Suppressor macrophage (primary cell): ENCODE measurements around the gene LDHD.
A peak's percentile ranks its signal among the peaks of the same experiment; 100 is the strongest.

ENCODE experiments used
- DNase-seq, 4 experiments: peaks; one replicate each; pipeline ENCODE4 v3.0.0-alpha.2; 2020 to 2022

Gene LDHD

DNA sequence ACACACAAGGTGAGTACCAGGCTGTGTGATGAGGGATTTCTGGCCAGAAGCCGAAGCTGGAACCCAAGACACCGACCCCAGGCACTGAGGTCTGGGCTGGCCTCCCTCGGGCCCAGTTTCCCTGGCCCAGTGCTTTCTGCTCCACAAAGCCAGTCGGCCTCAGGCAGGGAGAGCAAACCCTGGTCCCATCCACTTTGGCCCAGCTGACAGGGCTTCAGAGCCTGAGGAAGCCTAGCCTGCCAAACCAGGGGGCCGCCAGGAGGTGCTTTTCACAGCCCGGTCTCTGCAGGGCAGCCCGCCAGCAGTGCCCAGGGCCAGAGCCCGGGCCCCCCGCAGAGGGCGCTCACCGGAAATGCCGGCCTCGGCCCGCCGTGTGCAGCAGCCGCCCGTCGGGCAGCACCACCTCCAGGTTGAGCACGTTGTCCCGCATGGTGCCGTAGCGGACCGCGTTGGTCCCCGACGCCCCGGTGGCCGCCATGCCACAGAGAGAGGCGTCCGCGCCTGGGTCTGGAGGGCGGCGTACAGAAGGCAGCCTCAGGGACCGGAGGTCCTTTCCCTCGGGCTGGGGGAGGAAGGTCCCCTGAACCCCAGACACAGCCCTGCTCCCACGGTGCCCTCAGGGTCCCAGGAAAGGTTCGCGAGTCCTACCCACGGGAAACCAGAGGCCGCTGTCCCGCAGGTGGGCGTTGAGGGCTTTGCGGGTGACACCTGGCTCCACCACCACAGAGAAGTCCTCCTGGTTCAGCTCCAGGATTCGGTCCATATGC, 2.2 kb downstream of the LDHD start:
- no peak for DNase-seq

GRCh38 chr16:75113541-75114121, 2.9 kb downstream of the LDHD start:
- DNase-seq, result no peak

- DNase-seq, result no peak
These were observed 3.7 kb downstream of the LDHD start for GRCh38 chr16:75112734-75113491.

- DNase-seq, result peak; percentile 49 to 77 (median 66)
These were observed 4.4 kb downstream of the LDHD start for GRCh38 chr16:75111961-75112733.

- DNase-seq, result no peak
These were observed 5.1 kb downstream of the LDHD start for GRCh38 chr16:75111514-75111940.

GRCh38 chr16:75110637-75111513, 5.7 kb downstream of the LDHD start:
- peak; percentile 94 to 96 (median 95) for DNase-seq

DNA sequence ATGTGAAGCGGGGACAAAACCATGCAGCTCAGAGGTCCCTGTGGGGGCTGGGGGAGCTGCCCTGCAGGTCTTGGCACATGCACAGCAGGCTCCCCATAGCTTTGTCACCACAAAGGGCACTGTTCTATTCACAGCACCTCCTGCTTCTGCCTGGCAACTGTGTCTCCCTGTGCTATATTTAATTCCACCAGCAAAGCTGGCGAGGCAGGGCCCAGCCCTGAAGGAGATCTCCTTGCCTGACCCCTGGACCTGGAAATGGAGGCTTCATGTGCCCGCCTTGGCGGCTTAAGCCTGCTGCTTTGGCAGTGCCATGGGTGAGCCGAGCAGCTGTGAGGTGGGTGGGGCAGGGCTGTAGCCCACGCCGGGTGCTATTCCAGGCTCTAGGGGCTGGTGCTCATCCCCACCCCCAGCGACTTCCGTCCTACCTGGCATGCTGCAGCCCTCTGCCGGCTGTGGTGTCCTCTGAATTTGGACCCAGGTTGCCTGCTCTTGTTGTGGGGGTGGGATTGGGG, 6.8 kb downstream of the LDHD start:
- peak in 2 of 4 experiments; percentile 25 to 28 for DNase-seq

DNA sequence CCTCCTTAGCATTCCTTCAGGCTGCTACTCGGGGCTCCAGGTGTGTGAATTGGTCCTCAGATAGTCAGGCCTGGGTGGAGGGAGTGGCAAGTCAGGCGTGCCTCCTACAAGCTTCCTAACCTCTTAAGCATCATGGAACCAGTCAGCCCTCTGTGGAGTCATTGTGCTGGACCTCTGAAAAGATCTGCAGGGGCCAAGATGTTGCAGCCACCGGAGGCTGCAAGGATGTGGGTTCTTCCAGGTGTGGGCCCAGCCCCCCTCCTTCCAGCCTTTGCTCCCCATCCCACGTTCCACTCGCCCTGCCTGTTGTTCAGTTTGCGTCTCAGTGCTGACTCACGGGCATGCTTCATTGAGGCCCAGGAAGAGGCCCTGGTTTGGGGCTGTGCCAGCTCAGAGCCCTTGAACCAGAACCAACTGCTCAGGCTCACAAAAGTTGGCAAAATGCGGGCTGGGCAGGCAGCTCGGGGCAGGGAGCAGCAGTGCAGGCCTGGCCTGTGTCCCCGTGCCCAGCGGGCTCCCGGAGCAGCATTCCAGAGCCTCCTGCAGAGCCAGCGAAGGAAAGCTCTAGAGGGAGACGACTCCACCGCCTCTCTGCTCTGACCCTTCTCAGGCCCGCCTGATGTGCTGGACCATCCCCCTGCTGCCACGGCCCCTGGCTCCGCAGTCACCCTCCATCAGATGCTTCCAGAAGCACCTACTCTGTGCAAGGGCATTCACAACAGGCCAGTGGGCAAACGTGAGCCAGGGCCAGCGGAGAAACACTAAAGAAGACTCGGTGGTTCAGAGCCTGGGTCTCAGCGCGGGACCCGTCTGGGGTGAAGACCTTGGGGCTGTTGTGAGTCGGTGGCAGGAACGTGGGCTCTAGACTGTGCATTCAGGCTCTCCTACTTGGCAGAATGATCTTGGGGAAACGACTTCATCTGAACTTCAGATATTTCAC, 7.5 kb downstream of the LDHD start:
- peak; percentile 74 to 86 (median 84) for DNase-seq

DNA sequence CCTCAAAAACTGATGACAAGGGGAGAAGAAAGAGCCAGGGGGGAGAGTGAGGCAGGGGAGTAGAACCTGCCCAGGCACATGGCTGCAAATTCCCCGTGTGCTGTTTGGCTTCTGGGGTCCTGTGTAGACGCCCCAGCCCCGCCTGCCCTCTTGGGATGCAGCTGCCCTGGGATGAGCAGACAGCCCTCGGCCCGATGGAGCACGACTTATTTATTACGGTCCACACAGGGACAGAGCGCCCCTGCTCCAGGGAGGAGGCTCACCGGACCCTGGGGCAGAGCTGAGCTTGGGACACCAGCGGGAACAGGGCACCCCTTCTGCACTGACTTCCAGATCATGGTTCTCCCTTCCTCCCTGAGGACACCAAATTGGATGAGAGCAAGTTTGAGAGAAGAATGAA, 9.1 kb downstream of the LDHD start:
- DNase-seq, result no peak

DNA sequence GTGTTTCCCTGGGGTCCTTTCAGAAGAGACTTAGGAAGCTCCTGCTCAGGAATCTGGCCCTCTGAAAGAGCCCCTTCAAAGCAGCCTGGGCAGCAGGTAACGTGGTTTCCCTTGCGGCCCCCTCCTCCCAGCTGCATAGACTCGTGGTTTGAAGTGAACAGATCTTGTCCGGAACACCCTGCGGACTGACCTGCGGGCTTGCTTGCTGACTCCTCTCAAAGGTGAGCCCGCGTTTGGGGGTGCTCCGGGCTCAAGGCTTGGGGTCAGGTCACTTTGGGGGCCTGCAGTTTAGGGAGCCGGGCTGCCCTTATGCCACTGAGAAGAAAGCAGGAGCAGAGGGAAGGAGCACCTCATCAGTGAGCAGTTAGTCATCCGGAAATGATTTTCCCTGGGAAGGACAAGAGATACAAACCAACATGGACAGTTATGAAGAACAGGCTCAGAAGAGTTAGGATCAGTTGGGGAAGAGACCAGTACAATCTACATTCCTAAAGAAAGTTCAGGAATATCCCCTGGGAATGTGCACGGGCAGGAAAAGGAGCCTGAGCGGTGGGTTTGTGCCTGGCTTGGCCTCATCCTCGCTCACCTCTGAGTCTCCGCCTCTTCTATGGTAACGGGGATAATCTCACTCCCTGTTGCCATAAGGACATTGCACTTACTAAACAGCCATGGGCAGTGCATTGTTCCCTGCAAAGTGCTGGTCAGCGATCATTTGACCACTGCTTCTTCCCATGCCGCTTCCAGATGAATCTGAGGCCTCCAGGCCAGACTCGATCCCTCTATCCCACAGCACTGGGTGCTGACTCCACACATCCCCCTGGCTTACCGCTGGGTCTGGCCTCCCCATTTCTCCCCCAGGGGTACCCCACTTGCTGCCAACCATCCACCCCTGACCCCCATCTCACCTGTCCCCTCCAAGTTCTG, 10.0 kb downstream of the LDHD start:
- no peak for DNase-seq

- DNase-seq, result peak; percentile 81 to 92 (median 90)
These were observed 11.1 kb downstream of the LDHD start for GRCh38 chr16:75105306-75106061.

DNA sequence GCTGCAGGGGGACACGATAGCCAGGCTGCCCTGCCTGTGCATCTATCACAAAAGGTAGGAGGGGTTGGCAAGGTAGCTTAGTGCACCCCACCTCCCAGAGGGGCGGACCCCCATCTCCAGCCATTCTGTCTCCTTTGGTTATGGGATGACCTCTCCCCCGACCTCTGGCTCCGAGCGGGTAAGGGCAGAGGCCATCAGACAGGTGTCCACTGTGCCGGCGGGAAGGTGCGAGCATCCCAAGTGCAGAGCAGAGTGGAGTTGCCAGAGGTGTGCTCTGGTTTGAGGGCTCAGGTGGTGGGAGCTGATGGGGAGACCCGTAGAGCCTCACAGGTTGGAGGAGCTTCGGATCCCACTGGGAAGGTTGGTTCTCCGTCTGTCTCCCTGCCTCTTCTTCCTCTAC, 11.7 kb downstream of the LDHD start:
- no peak for DNase-seq

DNA sequence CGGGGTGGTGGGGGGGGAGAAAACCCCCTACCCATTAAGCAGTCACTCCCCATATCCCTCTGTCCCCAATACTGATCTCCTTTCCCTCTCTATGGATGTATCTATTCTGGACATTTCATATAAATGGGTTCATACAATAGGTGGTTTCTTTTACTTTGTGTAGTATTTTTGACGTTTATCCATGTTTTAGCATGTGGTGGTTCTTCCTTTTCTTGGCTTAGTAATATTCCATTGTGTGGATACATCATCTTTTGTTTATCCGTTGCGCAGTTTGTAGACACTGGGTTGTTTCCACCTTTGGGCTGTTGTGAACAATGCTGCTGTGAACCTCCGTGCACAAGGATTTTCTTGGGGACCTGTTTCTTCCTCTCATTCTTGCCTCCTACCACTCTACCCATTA, 12.6 kb downstream of the LDHD start:
- no peak for DNase-seq

- no peak for DNase-seq
These were observed 14.0 kb downstream of the LDHD start for GRCh38 chr16:75102595-75102994.

DNA sequence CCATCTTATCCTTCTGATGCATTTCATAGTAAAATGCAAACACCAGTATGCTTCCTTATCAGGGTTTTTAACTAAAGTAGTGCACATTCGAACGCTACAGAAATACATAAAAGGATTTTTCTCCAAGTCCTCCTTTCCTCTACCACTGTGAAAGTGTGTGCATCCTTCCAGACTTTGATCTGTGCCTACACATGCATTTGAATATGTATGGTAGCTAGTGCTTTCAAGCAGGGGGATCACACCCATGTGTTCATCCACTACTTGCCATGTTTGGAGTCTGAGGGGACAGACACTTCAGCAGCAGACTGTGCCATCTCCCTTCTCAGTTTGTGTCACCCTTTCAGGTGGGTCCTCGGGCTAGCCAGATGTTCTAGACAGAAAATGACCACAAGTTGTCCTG, 14.9 kb downstream of the LDHD start:
- no peak for DNase-seq

GRCh38 chr16:75100603-75100990, 16.0 kb downstream of the LDHD start:
- no peak for DNase-seq

DNA sequence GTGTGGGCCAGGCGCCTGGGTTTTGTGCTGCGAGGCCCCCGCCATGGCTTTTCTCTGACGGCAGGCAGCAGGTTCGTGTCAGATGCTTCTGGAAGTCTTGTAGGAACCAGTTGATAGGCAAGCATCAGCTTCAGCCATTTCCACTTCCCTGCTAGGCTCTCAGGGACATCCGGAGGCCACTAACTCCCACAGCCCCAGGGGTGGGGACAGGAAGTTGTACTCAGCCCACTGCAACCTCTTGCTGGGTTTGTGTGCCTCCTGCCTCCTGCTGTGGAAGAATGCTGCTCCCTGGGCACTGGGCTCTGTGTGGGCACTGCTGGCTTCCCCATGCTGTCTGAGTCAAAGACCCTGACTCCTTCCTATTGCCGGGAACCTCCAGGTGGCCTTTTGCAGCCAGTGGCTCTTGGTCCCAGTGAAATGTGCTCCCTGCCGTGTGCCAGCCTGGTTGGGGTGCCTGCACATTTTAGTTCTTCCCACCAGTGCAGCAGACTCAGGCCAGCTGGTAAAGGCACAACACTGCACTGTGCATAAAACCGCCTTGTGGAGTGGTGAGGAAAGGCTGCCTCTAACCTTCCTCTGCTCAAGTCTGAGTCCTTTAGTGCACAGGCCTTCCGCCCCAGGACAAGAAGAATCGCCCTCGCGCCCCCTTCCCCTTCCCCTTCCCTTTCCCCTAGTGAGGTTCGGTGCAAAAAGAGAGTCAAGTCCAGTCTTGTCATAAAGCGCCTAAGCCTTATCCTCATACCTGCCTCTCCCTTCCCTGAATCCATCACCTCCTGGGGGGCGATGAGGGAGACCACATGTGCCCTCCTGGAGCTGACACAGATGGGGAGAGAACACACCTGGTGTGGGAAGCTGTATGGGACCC, 16.6 kb downstream of the LDHD start:
- peak; percentile 78 to 89 (median 89) for DNase-seq
